ENCODE data around the gene GRHL1. TPM values are rescaled to one million over a fixed set of nuclear protein-coding genes. Genes with fewer than 3 reads are reported as not detected.

GRHL1 gene
- total RNA-seq, 1 donor from 2014 or later: 6.2 TPM

DNA sequence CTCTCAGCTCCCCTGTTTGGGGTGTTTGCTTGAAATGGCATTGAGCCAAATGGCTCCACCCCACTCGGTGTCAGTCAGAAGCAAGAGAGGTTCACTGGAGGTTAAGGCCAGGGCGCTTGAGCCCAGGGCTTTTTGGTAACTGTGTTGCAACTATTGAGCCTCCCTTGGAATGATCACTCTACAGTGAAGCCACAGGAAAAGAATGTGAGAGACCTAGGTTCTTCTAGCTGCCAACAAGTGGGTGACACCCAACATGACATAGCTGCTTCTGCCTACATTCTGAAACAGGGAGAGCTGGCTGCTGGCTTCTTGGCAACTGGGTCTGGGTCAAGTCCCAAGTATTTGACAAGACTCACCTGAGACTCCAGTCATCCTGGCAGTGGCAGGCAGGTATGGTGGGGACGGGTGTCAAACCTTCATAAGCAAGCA, 7.1 kb upstream of the GRHL1 start:
- Histone ChIP-seq H3K4me3 (ENCODE audit: low read depth, low read length) (no peak overlapping the region), H3K27me3 (ENCODE audit: control insufficient read depth, insufficient read depth, low read length) (peaks cover 4% of the 10 kb centered on the region), H3K36me3 (ENCODE audit: control insufficient read depth, insufficient read depth, low read length) (no peaks in the 10 kb centered on the region)
- TF ChIP-seq, protein P1, sequence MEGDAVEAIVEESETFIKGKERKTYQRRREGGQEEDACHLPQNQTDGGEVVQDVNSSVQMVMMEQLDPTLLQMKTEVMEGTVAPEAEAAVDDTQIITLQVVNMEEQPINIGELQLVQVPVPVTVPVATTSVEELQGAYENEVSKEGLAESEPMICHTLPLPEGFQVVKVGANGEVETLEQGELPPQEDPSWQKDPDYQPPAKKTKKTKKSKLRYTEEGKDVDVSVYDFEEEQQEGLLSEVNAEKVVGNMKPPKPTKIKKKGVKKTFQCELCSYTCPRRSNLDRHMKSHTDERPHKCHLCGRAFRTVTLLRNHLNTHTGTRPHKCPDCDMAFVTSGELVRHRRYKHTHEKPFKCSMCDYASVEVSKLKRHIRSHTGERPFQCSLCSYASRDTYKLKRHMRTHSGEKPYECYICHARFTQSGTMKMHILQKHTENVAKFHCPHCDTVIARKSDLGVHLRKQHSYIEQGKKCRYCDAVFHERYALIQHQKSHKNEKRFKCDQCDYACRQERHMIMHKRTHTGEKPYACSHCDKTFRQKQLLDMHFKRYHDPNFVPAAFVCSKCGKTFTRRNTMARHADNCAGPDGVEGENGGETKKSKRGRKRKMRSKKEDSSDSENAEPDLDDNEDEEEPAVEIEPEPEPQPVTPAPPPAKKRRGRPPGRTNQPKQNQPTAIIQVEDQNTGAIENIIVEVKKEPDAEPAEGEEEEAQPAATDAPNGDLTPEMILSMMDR (IDR thresholded peaks at IDR 0.05; ENCODE audit: insufficient read depth, low read length, poor library complexity, severe bottlenecking): no peak
- DNase-seq (ENCODE audit: low read depth): no peak

DNA sequence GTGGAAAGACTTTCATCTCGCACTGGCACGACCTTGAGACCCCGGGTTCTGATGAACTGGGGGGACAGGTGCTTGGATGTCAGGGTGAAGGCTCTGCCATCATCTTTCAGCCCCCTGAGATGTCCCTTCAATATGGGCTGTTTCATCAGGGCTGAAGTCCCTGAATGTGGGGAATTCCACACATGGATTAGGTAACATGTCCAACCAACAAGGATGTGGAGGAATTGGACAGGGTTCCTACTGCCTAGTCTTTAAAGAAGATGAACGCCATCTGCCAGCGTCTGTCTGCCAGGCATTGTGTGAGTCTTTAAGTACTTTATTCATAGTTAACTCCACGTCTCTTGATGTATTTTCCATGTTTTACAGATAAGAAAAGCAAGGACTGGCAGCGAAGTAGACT, 5.9 kb upstream of the GRHL1 start:
- DNase-seq (ENCODE audit: low read depth): no peak
- H3K4me3 ChIP-seq (ENCODE audit: low read depth, low read length): no peak overlapping the region
- TF ChIP-seq, protein P1 (IDR thresholded peaks at IDR 0.05; ENCODE audit: insufficient read depth, low read length, poor library complexity, severe bottlenecking): no peak
- H3K36me3 ChIP-seq (ENCODE audit: control insufficient read depth, insufficient read depth, low read length): no peaks in the 10 kb centered on the region
- H3K27me3 ChIP-seq (ENCODE audit: control insufficient read depth, insufficient read depth, low read length): peaks cover 4% of the 10 kb centered on the region

DNA sequence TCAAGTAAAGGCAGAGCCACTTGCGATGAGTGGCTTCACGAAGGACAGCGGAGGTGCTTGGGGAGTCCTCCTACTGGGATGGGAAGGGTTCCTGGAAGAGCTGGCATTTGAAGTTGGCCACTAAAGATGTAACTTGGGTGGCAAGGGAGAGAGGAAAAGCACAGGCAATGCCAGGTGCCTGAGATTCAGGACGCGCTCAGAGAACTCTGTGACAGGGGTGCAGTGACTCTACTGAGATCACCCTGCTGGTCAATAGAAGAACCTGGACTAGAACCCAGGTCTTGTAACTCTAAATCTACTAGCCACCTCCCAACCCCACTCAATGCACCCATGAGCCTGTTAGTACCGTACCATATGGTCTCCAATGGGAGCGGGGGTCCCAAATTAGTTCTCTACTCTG, 5.4 kb upstream of the GRHL1 start:
- TF ChIP-seq, protein P1 (IDR thresholded peaks at IDR 0.05; ENCODE audit: insufficient read depth, low read length, poor library complexity, severe bottlenecking): no peak
- Histone ChIP-seq H3K36me3 (ENCODE audit: control insufficient read depth, insufficient read depth, low read length) (no peaks in the 10 kb centered on the region), H3K4me3 (ENCODE audit: low read depth, low read length) (no peak overlapping the region), H3K27me3 (ENCODE audit: control insufficient read depth, insufficient read depth, low read length) (peaks cover 4% of the 10 kb centered on the region)
- no peak for DNase-seq (ENCODE audit: low read depth)

DNA sequence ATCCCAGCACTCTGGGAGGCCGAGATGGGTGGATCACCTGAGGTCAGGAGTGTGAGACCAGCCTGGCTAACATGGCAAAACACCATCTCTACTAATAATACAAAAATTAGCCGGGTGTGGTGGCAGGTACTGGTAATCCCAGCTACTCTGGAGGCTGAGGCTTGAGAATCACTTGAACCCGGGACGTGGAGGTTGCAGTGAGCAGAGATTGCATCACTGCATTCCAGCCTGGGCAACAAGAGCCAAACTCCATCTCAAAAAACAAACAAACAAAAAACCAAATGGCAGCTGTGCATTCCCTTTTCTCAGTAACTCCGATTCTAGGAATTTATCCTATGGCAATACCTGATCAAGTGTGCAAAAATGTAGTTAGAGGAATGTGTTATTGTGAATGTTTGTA, 4.7 kb upstream of the GRHL1 start:
- no peak for DNase-seq (ENCODE audit: low read depth)
- TF ChIP-seq, protein P1 (IDR thresholded peaks at IDR 0.05; ENCODE audit: insufficient read depth, low read length, poor library complexity, severe bottlenecking): no peak
- Histone ChIP-seq H3K27me3 (ENCODE audit: control insufficient read depth, insufficient read depth, low read length) (peaks cover 4% of the 10 kb centered on the region), H3K4me3 (ENCODE audit: low read depth, low read length) (no peak overlapping the region), H3K36me3 (ENCODE audit: control insufficient read depth, insufficient read depth, low read length) (no peaks in the 10 kb centered on the region)

DNA sequence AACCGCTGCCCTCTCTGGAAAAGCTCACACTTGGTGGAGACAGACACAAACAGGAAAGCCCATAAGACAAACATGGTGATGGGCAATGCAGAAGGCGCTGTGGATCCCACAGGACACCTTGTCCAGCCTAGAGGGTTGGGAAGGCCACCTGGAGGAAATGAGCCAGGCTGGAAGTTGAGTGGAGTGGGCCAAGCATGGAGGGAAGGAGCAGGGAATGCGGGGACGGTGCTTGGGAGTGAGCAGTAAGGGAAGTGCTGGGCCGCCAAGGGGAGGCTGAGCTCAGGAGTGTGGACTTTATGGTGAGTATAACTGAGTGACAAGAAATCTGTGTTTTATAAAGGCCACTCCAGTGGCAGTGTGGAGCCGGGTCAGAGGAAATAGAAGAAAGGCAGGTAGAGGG, 2.8 kb upstream of the GRHL1 start:
- H3K27me3 ChIP-seq (ENCODE audit: control insufficient read depth, insufficient read depth, low read length): peaks cover 4% of the 10 kb centered on the region
- H3K36me3 ChIP-seq (ENCODE audit: control insufficient read depth, insufficient read depth, low read length): no peaks in the 10 kb centered on the region
- TF ChIP-seq, protein P1 (IDR thresholded peaks at IDR 0.05; ENCODE audit: insufficient read depth, low read length, poor library complexity, severe bottlenecking): no peak
- no peak for DNase-seq (ENCODE audit: low read depth)
- H3K4me3 ChIP-seq (ENCODE audit: low read depth, low read length): no peak overlapping the region

DNA sequence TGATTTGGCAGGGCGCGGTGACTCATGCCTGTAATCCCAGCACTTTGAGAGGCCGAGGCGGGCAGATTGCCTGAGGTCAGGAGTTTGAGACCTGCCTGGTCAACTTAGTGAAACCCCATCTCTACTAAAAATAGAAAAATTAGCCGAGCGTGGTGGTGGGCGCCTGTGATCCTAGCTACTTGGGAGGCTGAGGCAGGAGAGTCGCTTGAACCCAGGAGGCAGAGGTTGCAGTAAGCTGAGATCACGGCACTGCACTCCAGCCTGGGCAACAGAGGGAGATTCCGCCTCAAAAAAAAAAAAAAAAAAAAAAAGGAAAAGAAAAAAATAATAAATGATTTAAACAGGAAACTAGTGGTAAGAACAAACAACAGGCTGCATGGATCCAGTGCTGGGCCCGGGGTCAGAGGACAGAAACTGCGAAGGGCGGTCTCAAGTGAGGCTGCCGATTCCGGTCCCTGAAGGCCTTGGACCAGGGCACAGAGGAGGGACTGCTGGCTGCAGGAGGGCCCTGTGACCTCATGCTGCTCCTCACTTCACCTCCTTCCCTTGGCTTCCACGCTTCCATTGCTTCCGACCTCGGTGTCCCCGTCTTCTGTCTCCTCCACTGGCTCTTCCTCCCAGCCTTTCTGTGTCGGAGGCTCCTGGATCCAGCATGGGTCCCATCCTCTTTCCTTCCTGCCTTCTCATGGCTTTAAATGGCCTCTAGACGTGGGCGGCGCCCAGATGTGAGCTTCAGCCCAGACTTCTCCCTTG, 2.1 kb upstream of the GRHL1 start:
- Histone ChIP-seq H3K4me3 (ENCODE audit: low read depth, low read length) (no peak overlapping the region), H3K27me3 (ENCODE audit: control insufficient read depth, insufficient read depth, low read length) (peaks cover 4% of the 10 kb centered on the region), H3K36me3 (ENCODE audit: control insufficient read depth, insufficient read depth, low read length) (no peaks in the 10 kb centered on the region)
- TF ChIP-seq, protein P1 (IDR thresholded peaks at IDR 0.05; ENCODE audit: insufficient read depth, low read length, poor library complexity, severe bottlenecking): no peak
- no peak for DNase-seq (ENCODE audit: low read depth)
